A549 (cell line): Measurements from ENCODE around the gene MEF2A. TPM values are rescaled to one million over a fixed set of nuclear protein-coding genes. Genes with fewer than 3 reads are reported as not detected.
"Not testable (repeated sequence)": the region's sequence is repeated elsewhere in the genome, so short reads cannot be mapped to it uniquely, and the experiment has no call there.

Experiments
- ATAC-seq, 2 experiments: fragments of 200-7000 bp in 1 of 2; fragments of >200 bp in 1 of 2; cut with Nextera tagmentation in 1 of 2; cut with Tn5 transposase in 1 of 2; 3 replicates each; pipeline versions ENCODE4 v1.8.0 to v1.9.1; 2018 to 2020; ENCODE audit warnings: mild to moderate bottlenecking in 1 of 2, moderate library complexity in 1 of 2
- CTCF ChIA-PET: fragments of 300-600 bp; sonication (Branson Sonifier 250); formaldehyde crosslinking; extraction: SDS; loops from one replicate; lab custom pipeline; 2021; ENCODE audit warnings: antibody characterized with exemption, inconsistent platforms; lab: Yijun Ruan, JAX
- POLR2A ChIA-PET: fragments of 350-600 bp; formaldehyde crosslinking; extraction: SDS; loops from one replicate; lab custom pipeline; 2021; ENCODE audit warnings: antibody characterized with exemption, inconsistent platforms; lab: Yijun Ruan, JAX
- DNase-seq, 2 experiments: peaks; one replicate each; pipeline versions ENCODE4 v3.0.0 to v3.0.0-alpha.2; 2011 to 2016; ENCODE audit warnings: low read depth in 1 of 2, low spot score in 1 of 2
- FAIRE-seq: peaks from 2 replicates; lab custom pipeline; 2011; peaks lifted over from hg19 to GRCh38; lab: Jason Lieb, UNC
- H3K27ac ChIP-seq, 2 experiments: fragments of >200 bp; sonication (Bioruptor Twin); formaldehyde crosslinking; 3 replicates each; pipeline ENCODE4 v1.5.1; 2016 to 2017
- H3K4me1 ChIP-seq: fragments of >200 bp; sonication (Bioruptor Twin); formaldehyde crosslinking; 3 replicates; pipeline ENCODE4 v1.6.1; 2016
- H3K4me2 ChIP-seq: fragments of >200 bp; sonication (Bioruptor Twin); formaldehyde crosslinking; 3 replicates; pipeline ENCODE4 v1.6.1; 2016
- H3K4me3 ChIP-seq: fragments of >200 bp; sonication (Bioruptor Twin); formaldehyde crosslinking; 3 replicates; pipeline ENCODE4 v1.5.1; 2016
- H3K9me3 ChIP-seq: fragments of >200 bp; sonication (Bioruptor Twin); formaldehyde crosslinking; 3 replicates; pipeline ENCODE4 v1.6.1; 2016
- BHLHE40 ChIP-seq: IDR thresholded peaks from 2 replicates; pipeline ENCODE4 v1.6.1; 2012; ENCODE audit warnings: low read depth, low read length, inconsistent platforms
- CBX2 ChIP-seq: fragments of 200-600 bp; sonication (generic); IDR thresholded peaks from 2 replicates; pipeline ENCODE4 v1.6.1; 2016; ENCODE audit warnings: low read depth, mild to moderate bottlenecking, borderline replicate concordance
- FOSL2 ChIP-seq, 2 experiments: fragments of 450-650 bp in 1 of 2; fragments of >200 bp in 1 of 2; sonication (Bioruptor Twin) in 1 of 2; formaldehyde crosslinking; IDR thresholded peaks; 2 replicates each; pipeline versions ENCODE4 v1.5.0 to v1.6.1; 2016 to 2020; ENCODE audit warnings: mild to moderate bottlenecking in 1 of 2, moderate library complexity in 1 of 2
- HEYL ChIP-seq: fragments of 250-450 bp; sonication (Bioruptor Pico); IDR thresholded peaks from 2 replicates; pipeline ENCODE4 v1.8.0; 2021; ENCODE audit warnings: mild to moderate bottlenecking, moderate library complexity
- KDM5A ChIP-seq: fragments of 200-600 bp; sonication (generic); IDR thresholded peaks from 2 replicates; pipeline ENCODE4 v1.6.1; 2016; ENCODE audit warnings: antibody characterized with exemption, mild to moderate bottlenecking
- NPAS2 ChIP-seq: fragments of 250-450 bp; sonication (Bioruptor Pico); IDR thresholded peaks from 2 replicates; pipeline ENCODE4 v1.8.0; 2022; ENCODE audit warnings: mild to moderate bottlenecking, moderate library complexity, borderline replicate concordance
- POLR2AphosphoS2 ChIP-seq: conservative IDR thresholded peaks from 2 replicates; pipeline ENCODE4 v1.6.1; 2012; ENCODE audit warnings: low read length, improper control_type of control experiment, inconsistent platforms
- RARB ChIP-seq: fragments of 250-450 bp; sonication (Bioruptor Pico); IDR thresholded peaks from 2 replicates; pipeline ENCODE4 v1.8.0; 2021; ENCODE audit warnings: mild to moderate bottlenecking, moderate library complexity
- RCOR1 ChIP-seq: fragments of 150-350 bp; IDR thresholded peaks from 2 replicates; pipeline ENCODE4 v1.6.1; 2014; ENCODE audit warnings: antibody characterized with exemption, low read length, low read depth
- SREBF2 ChIP-seq: fragments of 450-650 bp; IDR thresholded peaks from 2 replicates; pipeline ENCODE4 v1.6.1; 2014; ENCODE audit warnings: mild to moderate bottlenecking, moderate library complexity
- TFCP2L1 ChIP-seq: fragments of 250-450 bp; sonication (Bioruptor Pico); IDR thresholded peaks from 2 replicates; pipeline ENCODE4 v1.5.0; 2021; ENCODE audit warnings: mild to moderate bottlenecking
- USF2 ChIP-seq: fragments of 450-650 bp; IDR thresholded peaks from 2 replicates; pipeline ENCODE4 v1.6.1; 2014; ENCODE audit warnings: antibody characterized with exemption
- WGBS: methylation state at CpG from one replicate; pipeline ENCODE4 v1.1.6; 2017; ENCODE audit errors: missing lambda C conversion rate; 5-methylcytosine and 5-hydroxymethylcytosine counted together
- polyA plus RNA-seq, 4 experiments: library from polyadenylated mRNA; depleted of rRNA in 3 of 4; stranded (reverse); fragments of >200 nt; fragmentation: RNase III in 1 of 4; extraction: RNeasy Plus Mini Kit Qiagen cat#74134 plus additional on column Dnase treatment in 1 of 4; gene quantifications; 2 replicates in 3 of 4; 3 replicates in 1 of 4; pipeline ENCODE4 v1.2.3, GENCODE V29; 2011 to 2017
- TF ChIP-seq, protein P1 (sequence below): fragments of 250-450 bp; sonication (Bioruptor Pico); IDR thresholded peaks from 2 replicates; pipeline ENCODE4 v1.5.0; 2020; ENCODE audit warnings: low read depth, mild to moderate bottlenecking, moderate library complexity
- TF ChIP-seq, protein P2 (sequence below): fragments of >200 bp; sonication (Bioruptor Twin); formaldehyde crosslinking; IDR thresholded peaks from 3 replicates; pipeline ENCODE4 v1.5.1; 2016
- TF ChIP-seq, protein P3 (sequence below): fragments of 200-600 bp; sonication (generic); IDR thresholded peaks from 2 replicates; pipeline ENCODE4 v1.6.1; 2016; ENCODE audit warnings: antibody characterized with exemption, mild to moderate bottlenecking, moderate library complexity

MEF2A gene
- polyA plus RNA-seq, 2 of the 4 experiments (the other 2 are of a cell fraction), result 15.0 to 43.4 TPM

DNA sequence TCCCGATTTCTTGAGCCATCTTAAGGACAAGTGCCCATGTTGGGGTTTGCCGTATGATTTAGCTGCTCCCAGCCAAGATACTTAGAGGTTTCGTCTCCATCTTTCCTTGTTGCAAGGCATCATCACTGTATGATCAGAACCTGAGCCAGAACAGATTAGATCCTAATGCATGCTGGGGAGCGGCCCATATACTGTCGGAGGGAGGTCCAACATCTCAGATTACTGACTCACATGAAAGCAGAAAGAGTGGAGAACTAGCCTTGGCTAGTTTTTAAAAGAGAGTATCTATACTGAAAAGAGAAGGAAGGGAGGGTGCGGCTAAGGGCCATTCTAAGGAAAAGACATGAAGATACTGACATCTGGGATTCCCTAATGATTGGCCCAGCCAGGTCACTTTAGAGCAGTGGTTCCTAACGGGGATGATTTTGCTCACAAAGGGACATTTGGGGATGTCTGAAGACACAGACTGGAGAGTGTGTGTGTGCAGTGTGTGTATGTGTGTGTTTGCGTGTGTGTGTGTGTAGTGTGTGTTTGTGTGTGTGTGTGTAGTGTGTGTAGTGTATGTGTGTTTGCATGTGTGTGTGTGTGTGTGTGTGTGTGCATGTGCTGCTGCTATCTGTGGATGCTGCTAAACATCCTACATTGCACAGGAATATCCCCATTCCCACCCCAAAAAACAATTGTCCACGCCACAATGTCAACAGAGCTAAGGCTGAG is 179.7 kb downstream of the MEF2A start:
- WGBS, result 72% methylated on average over 9 of the region's 9 CpGs
- no peaks in the 10 kb centered on the region for H3K9me3 ChIP-seq
- no peak overlapping the region for H3K4me3 ChIP-seq
- no peak for FAIRE-seq
- ChIA-PET CTCF (interaction anchor here (1.2 kb wide), 2 partner anchors 11 to 473 kb away, joined by 3 to 5 read pairs; no protein-coding TSS in a partner anchor), POLR2A (no interaction called here)
- DNase-seq, result no peak
- no peak for ATAC-seq
- no peak overlapping the region for H3K4me2 ChIP-seq
- no peak overlapping the region for H3K27ac ChIP-seq
- 0 out of 3 replicates have a peak, but pooled peaks cover 3% of the 10 kb centered on the region for H3K4me1 ChIP-seq
- TF ChIP-seq, protein P1, sequence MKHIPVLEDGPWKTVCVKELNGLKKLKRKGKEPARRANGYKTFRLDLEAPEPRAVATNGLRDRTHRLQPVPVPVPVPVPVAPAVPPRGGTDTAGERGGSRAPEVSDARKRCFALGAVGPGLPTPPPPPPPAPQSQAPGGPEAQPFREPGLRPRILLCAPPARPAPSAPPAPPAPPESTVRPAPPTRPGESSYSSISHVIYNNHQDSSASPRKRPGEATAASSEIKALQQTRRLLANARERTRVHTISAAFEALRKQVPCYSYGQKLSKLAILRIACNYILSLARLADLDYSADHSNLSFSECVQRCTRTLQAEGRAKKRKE (CRISPR knock-in tag), result no peak
- TF ChIP-seq, protein P2, sequence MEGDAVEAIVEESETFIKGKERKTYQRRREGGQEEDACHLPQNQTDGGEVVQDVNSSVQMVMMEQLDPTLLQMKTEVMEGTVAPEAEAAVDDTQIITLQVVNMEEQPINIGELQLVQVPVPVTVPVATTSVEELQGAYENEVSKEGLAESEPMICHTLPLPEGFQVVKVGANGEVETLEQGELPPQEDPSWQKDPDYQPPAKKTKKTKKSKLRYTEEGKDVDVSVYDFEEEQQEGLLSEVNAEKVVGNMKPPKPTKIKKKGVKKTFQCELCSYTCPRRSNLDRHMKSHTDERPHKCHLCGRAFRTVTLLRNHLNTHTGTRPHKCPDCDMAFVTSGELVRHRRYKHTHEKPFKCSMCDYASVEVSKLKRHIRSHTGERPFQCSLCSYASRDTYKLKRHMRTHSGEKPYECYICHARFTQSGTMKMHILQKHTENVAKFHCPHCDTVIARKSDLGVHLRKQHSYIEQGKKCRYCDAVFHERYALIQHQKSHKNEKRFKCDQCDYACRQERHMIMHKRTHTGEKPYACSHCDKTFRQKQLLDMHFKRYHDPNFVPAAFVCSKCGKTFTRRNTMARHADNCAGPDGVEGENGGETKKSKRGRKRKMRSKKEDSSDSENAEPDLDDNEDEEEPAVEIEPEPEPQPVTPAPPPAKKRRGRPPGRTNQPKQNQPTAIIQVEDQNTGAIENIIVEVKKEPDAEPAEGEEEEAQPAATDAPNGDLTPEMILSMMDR, result no peak
- no peak for TF ChIP-seq RARB (CRISPR knock-in tag)
- TF ChIP-seq, protein P3, sequence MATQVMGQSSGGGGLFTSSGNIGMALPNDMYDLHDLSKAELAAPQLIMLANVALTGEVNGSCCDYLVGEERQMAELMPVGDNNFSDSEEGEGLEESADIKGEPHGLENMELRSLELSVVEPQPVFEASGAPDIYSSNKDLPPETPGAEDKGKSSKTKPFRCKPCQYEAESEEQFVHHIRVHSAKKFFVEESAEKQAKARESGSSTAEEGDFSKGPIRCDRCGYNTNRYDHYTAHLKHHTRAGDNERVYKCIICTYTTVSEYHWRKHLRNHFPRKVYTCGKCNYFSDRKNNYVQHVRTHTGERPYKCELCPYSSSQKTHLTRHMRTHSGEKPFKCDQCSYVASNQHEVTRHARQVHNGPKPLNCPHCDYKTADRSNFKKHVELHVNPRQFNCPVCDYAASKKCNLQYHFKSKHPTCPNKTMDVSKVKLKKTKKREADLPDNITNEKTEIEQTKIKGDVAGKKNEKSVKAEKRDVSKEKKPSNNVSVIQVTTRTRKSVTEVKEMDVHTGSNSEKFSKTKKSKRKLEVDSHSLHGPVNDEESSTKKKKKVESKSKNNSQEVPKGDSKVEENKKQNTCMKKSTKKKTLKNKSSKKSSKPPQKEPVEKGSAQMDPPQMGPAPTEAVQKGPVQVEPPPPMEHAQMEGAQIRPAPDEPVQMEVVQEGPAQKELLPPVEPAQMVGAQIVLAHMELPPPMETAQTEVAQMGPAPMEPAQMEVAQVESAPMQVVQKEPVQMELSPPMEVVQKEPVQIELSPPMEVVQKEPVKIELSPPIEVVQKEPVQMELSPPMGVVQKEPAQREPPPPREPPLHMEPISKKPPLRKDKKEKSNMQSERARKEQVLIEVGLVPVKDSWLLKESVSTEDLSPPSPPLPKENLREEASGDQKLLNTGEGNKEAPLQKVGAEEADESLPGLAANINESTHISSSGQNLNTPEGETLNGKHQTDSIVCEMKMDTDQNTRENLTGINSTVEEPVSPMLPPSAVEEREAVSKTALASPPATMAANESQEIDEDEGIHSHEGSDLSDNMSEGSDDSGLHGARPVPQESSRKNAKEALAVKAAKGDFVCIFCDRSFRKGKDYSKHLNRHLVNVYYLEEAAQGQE, result no peak

- no peak overlapping the region for H3K4me2 ChIP-seq
- ATAC-seq, result no peak
- no peak overlapping the region for H3K4me3 ChIP-seq
- CTCF ChIA-PET, result no interaction called here
- no peak for FAIRE-seq
- TF ChIP-seq USF2, result no peak
- TF ChIP-seq, protein P3, result no peak
- TF ChIP-seq HEYL (CRISPR knock-in tag), result no peak
- no peak for TF ChIP-seq BHLHE40
- TF ChIP-seq CBX2, result no peak
- TF ChIP-seq TFCP2L1 (CRISPR knock-in tag), result no peak
- TF ChIP-seq, protein P2, result no peak
- no peak for TF ChIP-seq FOSL2 (IDR thresholded peaks at IDR 0.05)
- no peak for TF ChIP-seq FOSL2 (CRISPR knock-in tag; IDR thresholded peaks at IDR 0.05)
- no peak for TF ChIP-seq SREBF2
- TF ChIP-seq RCOR1, result no peak
- TF ChIP-seq KDM5A, result no peak
- TF ChIP-seq NPAS2, result no peak
- TF ChIP-seq POLR2AphosphoS2, result no peak
- 0 out of 3 replicates have a peak, but pooled peaks cover 3% of the 10 kb centered on the region for H3K4me1 ChIP-seq
- WGBS, result 62% methylated on average over 6 of the region's 6 CpGs
- no peaks in the 10 kb centered on the region for H3K9me3 ChIP-seq
- POLR2A ChIA-PET, result no interaction called here
- H3K27ac ChIP-seq, result no peak overlapping the region
- no peak for DNase-seq
These were observed 183.6 kb downstream of the MEF2A start for GRCh38 chr15:99749386-99749785.

DNA sequence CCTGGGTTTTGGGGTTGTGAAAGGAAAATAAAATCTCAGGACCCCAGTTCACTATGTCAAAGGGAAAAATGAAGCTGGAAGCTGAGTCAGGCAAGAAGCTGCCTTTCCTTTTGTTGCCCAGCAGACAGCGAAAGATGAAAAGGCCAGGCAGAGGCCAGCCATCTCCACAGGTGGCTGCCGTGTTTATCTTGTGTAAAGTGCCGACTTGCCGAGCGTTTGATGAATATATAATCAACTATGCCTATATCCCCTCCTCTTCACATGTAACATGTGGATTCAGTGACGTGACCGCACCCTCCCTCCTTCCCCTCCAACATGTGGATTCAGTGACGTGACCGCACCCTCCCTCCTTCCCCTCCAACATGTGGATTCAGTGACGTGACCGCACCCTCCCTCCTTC is 184.5 kb downstream of the MEF2A start:
- H3K4me3 ChIP-seq, FAIRE-seq, POLR2A ChIA-PET, H3K9me3 ChIP-seq, ATAC-seq, H3K4me1 ChIP-seq, H3K4me2 ChIP-seq, H3K27ac ChIP-seq, DNase-seq, CTCF ChIA-PET: not testable (repeated sequence)
- WGBS, result 78% methylated on average over 11 of the region's 11 CpGs
